Epidermal melanocyte (primary cell): Measurements from ENCODE around the gene ARVCF.

ENCODE experiments used
- DNase-seq: peaks from one replicate; pipeline ENCODE4 v3.0.0; 2011; ENCODE audit warnings: low spot score; ENCODE audit not compliant: insufficient read length

The ARVCF gene

GRCh38 chr22:20018001-20018400, 1.4 kb upstream of the ARVCF start:
- no peak for DNase-seq

GRCh38 chr22:20017622-20017958, 967 bp upstream of the ARVCF start:
- no peak for DNase-seq

- no peak for DNase-seq
Measured at GRCh38 chr22:20015971-20016733, 471 bp downstream of the ARVCF start.

- DNase-seq: no peak
Measured at GRCh38 chr22:20015187-20015625, 1.4 kb downstream of the ARVCF start.

- DNase-seq: no peak
Measured at GRCh38 chr22:20014526-20015186, 2.0 kb downstream of the ARVCF start.

GRCh38 chr22:20013382-20013871, 3.2 kb downstream of the ARVCF start:
- peak; percentile 46 for DNase-seq

- no peak for DNase-seq
Measured at GRCh38 chr22:20012741-20013331, 3.8 kb downstream of the ARVCF start.

GRCh38 chr22:20011993-20012740, 4.5 kb downstream of the ARVCF start:
- DNase-seq: no peak

GRCh38 chr22:20011123-20011992, 5.3 kb downstream of the ARVCF start:
- no peak for DNase-seq

GRCh38 chr22:20010307-20011122, 6.1 kb downstream of the ARVCF start:
- DNase-seq: no peak

GRCh38 chr22:20009582-20010306, 6.9 kb downstream of the ARVCF start:
- DNase-seq: no peak

- no peak for DNase-seq
Measured at GRCh38 chr22:20009018-20009491, 7.6 kb downstream of the ARVCF start.

GRCh38 chr22:20008221-20008995, 8.2 kb downstream of the ARVCF start:
- no peak for DNase-seq

GRCh38 chr22:20004464-20004863, 12.2 kb downstream of the ARVCF start:
- no peak for DNase-seq

GRCh38 chr22:20003304-20003703, 13.3 kb downstream of the ARVCF start:
- no peak for DNase-seq

GRCh38 chr22:20002636-20003035, 14.0 kb downstream of the ARVCF start:
- no peak for DNase-seq

GRCh38 chr22:20002128-20002527, 14.5 kb downstream of the ARVCF start:
- no peak for DNase-seq

GRCh38 chr22:20001082-20001638, 15.5 kb downstream of the ARVCF start:
- no peak for DNase-seq
